SKM-1 treated with dmso at 0.1 percent for 144 hours (cell line): Measurements from ENCODE around the gene TDRD1.
"Not testable (repeated sequence)": the region's sequence is repeated elsewhere in the genome, so short reads cannot be mapped to it uniquely, and the experiment has no call there.

Source experiments
- DNase-seq: peaks from one replicate; lab custom pipeline; 2025; ENCODE audit not compliant: unreplicated experiment; lab: John Stamatoyannopoulos, UW

The TDRD1 gene, protein sequence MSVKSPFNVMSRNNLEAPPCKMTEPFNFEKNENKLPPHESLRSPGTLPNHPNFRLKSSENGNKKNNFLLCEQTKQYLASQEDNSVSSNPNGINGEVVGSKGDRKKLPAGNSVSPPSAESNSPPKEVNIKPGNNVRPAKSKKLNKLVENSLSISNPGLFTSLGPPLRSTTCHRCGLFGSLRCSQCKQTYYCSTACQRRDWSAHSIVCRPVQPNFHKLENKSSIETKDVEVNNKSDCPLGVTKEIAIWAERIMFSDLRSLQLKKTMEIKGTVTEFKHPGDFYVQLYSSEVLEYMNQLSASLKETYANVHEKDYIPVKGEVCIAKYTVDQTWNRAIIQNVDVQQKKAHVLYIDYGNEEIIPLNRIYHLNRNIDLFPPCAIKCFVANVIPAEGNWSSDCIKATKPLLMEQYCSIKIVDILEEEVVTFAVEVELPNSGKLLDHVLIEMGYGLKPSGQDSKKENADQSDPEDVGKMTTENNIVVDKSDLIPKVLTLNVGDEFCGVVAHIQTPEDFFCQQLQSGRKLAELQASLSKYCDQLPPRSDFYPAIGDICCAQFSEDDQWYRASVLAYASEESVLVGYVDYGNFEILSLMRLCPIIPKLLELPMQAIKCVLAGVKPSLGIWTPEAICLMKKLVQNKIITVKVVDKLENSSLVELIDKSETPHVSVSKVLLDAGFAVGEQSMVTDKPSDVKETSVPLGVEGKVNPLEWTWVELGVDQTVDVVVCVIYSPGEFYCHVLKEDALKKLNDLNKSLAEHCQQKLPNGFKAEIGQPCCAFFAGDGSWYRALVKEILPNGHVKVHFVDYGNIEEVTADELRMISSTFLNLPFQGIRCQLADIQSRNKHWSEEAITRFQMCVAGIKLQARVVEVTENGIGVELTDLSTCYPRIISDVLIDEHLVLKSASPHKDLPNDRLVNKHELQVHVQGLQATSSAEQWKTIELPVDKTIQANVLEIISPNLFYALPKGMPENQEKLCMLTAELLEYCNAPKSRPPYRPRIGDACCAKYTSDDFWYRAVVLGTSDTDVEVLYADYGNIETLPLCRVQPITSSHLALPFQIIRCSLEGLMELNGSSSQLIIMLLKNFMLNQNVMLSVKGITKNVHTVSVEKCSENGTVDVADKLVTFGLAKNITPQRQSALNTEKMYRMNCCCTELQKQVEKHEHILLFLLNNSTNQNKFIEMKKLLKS

DNA sequence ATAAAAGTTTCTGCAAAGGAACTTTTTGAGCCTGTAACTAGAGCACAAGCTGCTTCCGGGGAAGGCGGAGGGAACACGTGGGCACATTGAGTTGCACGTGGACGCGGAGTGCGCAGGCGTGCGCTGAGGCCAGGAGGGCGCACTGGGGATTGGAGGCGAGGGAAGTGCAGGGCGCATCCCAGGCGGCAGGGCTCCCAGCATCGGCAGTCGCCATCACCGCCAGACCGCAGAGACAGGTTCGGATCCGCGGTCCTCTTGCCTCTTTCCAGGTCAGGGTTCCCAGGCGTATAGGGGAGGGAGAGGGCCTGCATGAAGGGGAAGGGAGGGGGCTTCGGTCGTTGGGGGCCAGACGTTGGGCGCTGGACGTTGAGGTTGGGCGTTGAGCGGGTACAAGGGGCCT is at the start of gene TDRD1:
TDRD1 (plus strand) TSS at position 206 of the 400 bp plus-strand sequence. CDS start 8,479 bp downstream, outside the sequence.
- no peak for DNase-seq

DNA sequence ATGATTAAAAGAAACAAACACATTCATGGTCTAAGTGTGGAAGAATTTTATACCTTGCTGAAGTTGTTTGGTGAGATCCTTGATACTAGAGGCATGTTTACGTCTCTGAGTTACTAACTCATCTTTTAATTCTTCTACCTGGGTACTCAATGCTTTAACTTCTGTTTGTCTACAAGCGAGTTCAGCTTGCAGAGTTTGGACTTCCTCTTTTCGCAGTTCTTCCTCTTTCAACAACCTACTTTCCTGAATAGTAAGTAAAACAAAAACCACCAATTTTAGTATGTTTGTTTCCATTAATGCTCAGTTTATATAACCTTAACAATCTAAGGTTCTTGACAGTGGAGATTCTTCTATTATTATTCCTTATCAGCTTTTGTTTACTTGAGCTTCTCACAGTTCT is 48.1 kb upstream of the TDRD1 start:
- DNase-seq, result peak; percentile 82

DNA sequence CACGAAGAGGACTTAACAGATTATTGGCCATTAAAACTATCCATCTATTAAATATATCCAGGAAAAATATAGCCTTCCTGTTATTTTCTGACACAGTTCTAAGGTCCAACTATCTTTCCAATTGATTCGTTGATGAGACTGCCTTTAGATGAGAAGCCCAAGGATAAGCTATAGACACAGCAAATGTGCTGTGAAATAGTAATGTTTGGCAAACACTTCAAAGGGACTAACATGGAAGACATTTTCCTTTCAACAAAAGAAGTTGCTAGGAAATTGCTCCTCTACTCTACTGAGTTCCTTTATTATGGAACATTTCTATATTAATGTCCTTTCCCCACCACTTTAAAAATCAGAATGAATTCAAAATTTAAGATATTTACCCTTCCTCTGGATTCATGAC is 43.7 kb upstream of the TDRD1 start:
- DNase-seq, result no peak

DNA sequence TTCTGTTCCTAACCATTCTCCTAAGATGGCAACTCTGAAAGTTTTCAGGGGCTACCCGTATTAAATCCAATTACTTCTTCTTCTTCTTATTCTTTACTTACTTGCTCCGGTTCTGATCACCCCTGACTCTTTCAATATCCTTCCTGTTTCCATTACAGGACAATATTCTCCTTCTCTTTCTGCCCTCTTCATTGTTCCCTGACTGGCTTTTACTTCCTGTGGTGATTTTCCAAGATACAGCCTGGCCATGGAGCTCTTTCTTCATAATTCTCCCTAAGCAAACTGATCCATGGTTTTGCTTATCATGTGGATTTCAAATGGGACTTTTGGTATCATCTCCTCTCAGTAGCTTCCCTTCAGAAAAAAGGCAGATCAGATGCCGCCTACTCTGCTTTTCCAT is 40.6 kb upstream of the TDRD1 start:
- DNase-seq, result no peak

DNA sequence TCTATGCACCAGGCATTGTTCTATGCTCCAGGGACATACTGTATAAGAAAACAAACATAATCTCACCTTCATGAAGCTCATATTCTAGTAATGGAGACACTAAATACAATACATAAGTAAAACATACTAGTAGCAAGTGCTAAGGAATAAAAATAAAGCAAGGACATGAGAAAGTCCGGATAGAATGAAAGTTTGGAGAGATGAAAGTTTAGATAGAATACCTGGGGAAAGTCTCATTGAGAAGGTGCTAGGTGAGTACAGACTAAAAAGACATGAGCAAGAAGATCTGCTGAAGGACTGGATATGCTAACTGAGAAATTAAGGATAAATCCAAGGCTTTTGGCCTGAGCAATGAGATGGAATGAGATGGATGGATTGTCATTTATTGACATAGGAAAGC is 39.1 kb upstream of the TDRD1 start:
- DNase-seq, result no peak

DNA sequence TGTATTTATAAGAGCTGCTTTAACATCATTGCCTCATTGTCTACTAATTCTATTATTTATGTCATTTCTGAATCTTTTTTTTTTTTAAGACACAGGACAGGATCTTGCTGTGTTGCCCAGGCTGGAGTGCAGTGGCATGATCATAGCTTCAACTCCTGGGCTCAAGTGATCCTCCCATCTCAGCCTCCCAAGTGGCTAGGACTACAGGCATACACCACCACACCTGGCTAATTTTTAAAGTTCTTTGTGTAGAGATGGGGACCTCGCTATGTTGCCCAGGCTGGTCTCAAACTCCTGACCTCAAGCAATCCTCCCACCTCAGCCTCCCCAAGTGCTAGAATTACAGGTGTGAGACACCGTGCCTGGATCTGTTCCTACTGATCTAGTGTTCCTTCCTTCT is 38.3 kb upstream of the TDRD1 start:
- DNase-seq, result not testable (repeated sequence)

DNA sequence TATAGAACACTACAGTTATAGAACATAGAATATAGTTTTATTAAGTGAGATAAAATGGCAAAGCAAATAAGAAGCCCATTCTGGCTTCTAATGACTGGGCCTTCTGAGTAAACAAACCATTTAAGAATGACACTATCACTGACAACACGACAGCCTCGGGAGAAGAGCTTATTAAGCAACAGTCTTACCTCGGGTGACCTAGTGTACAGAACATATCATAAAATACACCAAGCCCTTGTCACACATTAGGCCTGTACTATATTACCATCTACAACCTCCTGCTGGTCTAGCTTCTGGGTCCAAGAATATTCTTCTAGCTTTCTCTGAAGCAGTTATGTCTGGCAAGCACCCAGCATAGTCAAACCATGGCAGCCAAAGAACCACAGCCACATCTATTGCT is 37.1 kb upstream of the TDRD1 start:
- no peak for DNase-seq

DNA sequence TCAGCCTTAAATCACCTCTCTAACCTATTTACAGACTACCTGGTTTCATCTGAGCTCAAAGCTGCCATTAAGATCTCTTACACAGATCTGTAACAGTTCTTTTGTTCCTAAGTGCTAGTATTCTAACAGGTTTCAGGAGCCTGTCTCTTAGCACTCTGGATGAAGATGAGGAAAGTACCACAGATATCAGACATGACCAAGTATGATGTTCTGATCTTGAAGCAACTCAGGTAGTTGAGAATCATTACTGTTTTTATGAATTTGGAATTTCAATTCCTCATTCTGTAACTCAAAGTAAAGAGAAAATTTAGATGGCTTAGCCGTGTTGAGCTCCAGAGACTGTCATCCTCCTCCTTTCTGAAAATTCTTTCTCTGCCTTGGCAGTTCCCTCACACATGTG is 36.0 kb upstream of the TDRD1 start:
- DNase-seq, result no peak

DNA sequence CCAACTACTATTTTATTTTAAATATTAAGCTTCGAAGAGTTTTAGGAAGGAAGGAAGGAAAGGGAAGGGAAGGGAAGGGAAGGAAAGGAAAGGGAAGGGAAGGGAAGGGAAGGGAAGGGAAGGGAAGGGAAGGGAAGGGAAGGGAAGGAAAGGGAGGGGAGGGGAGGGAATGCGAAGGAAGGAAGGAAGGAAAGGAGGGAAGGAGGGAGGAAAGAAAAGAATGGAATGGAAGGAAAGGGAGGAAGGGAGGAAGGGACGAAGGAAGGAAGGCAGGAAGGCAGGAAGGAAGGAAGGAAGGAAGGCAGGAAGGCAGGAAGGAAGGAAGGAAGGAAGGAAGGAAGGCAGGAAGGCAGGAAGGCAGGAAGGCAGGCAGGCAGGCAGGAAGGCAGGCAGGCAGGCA is 29.7 kb upstream of the TDRD1 start:
- DNase-seq, result not testable (repeated sequence)

DNA sequence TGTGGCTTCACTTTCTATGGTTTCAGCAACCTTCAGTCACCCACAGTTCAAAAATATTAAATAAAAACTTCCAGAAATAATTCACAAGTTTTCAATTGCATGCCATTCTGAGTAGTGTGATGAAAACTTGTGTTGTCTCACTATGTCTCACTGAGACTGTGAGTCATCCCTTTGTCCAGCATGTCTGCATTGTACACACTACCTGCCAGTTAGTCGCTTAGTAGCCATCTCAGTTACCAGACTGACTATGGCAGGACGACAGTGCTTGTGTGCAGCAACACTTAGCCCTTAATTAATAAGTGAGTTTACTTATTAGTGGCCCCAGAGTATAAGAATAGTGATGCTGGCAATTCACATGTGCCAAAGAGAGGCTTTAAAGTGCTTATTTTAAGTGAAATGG is 27.7 kb upstream of the TDRD1 start:
- DNase-seq, result no peak

DNA sequence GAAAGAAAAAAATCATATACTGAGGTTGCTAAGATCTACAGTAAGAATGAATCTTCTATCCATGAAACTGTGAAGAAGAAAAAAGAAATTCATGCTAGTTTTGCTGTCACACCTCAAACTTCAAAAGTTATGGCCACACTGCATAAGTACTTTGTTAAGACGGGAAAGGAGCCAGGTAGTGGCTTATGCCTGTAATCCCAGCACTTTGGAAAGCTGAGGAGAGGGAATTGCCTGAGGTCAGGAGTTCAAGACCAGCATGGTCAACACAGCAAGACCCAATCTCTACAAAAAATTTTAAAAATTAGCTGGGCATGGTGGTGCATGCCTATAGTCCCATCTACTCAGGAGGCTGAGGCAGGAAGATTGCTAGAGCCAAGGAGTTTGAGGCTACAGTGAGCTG is 27.3 kb upstream of the TDRD1 start:
- no peak for DNase-seq

DNA sequence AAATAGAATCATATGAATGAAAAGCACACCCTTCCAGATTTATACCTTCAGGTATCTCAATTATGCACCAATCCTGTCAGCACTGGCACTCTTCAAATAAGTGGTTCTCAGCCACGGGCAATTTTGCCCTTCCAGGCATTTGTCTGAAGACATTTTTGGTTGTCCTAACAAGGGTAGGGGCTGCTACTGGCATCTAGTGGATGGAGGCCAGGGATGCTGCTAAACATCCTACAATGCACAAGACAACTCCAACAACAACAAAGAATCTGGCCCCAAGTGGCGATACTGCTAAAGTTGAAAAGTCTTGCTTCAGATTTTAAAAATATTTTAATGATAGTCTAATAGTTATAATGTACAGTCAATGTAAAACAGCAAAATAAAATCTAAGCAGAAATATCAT is 21.2 kb upstream of the TDRD1 start:
- DNase-seq, result no peak

DNA sequence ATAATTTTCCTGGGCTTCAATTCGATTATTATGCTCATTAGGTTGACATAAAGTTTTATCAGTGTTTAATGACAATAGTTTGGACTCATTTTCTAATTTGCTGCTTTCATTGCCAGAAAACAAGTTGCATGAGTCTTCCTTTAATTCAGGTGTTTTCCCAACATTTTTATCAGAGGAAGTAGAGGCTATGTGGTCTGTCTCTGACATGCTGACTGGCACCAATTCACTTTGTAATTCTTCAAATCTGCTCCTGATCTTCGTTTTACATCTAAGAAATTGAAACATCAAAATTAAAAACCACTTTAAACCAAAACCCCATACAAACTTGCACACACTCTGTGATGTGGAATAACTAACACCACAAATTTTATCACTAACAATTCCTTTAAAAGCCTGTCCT is 16.1 kb upstream of the TDRD1 start:
- no peak for DNase-seq

DNA sequence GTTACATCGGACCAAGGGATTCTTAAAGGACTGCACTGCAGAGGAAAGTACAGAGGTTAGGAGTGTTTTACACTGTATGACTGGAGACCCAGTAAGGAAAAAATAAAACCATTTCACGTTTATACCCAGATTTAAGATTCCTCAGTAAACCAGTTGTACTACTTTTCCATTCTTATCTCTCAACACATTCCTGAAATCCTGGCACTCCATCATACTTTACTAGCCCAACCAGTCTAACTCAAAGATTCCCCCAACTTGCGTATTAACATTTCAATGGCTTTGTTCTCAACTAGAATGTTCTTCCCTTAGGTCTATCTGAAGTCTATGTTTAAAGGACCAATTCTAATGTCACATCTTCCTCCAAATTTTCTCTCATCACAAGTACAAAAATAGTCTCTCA is 13.1 kb upstream of the TDRD1 start:
- no peak for DNase-seq

DNA sequence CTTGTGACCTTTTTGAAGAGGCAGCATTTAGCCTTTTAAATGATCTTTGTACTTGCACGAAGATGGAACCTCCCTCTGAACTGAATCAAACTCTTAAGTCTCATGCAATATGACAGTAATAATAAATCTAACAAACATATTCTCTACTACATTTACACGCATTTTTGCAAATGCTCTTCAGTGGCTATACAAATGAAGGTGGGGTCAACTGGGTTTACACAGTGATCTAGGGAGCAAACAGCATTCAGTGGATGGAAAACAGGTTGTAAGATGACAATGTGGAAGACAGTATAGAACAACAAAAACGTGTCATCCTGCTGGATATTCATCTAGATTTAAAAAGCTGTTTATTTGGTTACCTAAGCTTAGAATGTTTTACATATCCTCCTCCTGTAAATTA is 12.7 kb upstream of the TDRD1 start:
- DNase-seq, result no peak

DNA sequence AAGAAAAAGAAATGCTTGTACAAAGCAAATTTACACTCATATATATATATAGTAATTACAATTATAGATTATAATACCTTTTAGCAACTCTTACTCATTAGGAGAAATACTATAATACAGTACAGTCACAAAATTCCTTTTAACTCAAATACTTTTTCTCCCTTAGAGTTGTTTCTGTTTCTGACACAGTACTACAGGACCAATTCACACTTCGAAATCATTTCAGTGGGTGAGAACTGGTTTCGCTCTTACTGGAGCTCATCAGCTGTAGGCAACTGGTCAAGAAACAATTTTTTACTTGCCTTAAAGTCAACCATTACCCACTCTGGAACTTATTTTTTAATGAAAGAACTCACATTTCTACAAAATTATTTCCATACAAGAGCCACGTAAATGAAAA is 11.2 kb upstream of the TDRD1 start:
- DNase-seq, result no peak

DNA sequence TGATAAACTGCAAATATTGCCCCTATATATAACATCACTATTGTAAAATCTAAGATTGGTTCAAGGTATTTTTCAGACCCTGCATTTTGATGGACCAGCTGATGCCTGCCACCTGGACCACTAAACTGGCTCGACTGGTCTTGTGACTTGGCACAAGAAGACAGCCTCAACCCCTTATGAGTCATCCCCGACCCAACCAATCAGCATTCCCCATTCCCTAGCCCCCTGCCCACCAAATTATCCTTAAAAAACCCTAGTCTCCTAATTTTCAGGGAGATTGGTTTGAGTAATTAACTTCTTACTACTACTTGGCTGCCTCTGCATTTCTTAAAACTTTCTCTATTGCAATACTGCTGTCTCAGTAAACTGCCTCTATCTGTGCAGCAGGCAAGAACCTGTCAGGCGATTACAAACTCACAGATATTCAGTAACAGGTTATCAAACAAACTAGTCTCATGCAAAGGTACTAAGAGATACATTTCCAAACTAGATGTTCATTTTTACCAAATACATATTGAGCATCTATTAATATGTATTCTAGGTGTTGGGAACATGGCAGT is 10.6 kb upstream of the TDRD1 start:
- DNase-seq, result no peak

DNA sequence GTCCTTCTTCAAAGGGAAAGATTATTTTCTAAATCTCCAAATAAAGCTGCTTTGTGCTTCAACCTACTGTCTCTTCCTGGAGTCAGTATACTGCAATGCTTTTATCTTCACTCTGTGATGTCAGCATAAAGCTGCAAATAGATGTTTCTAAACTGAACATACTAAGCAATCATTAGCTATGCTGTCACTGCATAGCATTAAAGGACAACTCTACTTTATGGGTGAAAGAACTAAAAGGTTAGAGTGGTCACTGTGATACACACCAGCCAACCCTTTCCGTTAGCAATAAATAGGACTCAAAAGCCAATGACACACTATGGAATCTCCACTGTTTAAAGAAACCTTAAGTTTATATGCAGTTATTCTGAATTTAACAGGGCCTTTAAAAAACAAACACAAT is 6.9 kb upstream of the TDRD1 start:
- no peak for DNase-seq

DNA sequence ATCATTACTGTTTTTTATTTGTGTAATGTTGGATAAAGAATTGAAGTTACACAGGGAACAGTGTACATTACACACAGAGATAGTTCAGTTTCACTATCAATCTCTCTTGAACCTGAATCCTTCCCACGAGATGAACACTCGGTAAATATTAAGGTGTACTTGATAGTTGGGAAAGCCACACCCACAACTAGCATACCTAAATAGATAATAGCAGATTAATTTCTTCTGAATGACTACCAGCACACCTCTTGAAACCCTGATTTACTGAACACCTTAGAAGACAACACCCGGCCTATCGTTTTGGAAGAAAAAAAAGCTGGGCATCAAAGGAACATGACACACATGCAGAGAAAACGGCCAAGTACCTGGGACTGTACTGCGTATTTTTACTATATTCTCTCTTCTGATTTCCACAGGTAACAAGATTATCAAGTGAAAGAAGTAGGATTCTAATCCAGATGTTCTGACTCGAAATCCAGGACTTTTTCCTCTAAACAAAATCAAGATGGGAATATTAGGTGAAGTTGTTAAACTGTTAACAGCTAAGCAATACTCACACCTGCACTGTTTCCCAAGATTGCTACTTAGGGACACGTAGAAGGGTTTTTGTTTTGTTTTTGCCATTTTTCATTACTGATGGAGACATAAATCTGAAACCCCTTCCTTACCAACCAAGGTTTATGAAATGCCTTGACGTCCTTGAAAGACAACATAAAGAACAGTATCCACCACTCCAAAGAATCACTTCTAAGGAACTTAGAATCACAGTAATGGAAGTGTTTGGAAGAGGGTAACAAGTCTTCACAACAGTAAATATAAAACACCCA is 6.2 kb upstream of the TDRD1 start:
- DNase-seq, result no peak

DNA sequence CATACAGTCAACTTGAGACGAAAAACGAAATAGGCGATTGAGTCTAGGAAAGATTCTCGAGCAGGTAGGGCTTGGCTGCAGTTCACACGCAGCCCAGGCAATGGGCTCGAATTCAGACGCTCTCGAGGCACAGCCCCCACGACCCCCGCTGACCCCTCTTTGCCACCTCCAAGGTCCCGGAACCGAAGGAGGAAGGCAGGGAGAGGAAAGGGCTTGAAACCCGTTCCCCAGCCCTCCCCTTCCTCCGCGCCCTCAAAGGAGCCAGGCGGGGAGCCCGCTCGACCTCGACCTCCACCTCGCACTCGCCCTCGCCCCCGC is 5.6 kb upstream of the TDRD1 start:
- no peak for DNase-seq
